Skeletal muscle satellite cell (primary cell): Measurements from ENCODE around the gene SKAP2.

ENCODE experiments used
- H3K27me3 ChIP-seq: 2 replicates; pipeline ENCODE4 v1.7.0; 2013; ENCODE audit warnings: low read length; ENCODE audit not compliant: control insufficient read depth, insufficient read depth
- H3K36me3 ChIP-seq: 2 replicates; pipeline ENCODE4 v1.7.0; 2013; ENCODE audit warnings: mild to moderate bottlenecking, control low read depth, low read length; ENCODE audit not compliant: insufficient read depth
- H3K4me1 ChIP-seq: 2 replicates; pipeline ENCODE4 v1.7.0; 2013; ENCODE audit warnings: low read length; ENCODE audit not compliant: control insufficient read depth, insufficient read depth
- H3K4me2 ChIP-seq: 2 replicates; pipeline ENCODE4 v1.7.0; 2013; ENCODE audit warnings: mild to moderate bottlenecking, low read length
- H3K4me3 ChIP-seq: 2 replicates; pipeline ENCODE4 v1.7.0; 2013; ENCODE audit warnings: low read length
- H3K9ac ChIP-seq: 2 replicates; pipeline ENCODE4 v1.7.0; 2013; ENCODE audit warnings: mild to moderate bottlenecking, low read depth, low read length, moderate library complexity
- H3K9me3 ChIP-seq: replicated peaks from 2 replicates; pipeline ENCODE4 v1.7.0; 2013; ENCODE audit warnings: mild to moderate bottlenecking, control low read depth, low read length

Gene SKAP2

GRCh38 chr7:26792576-26792975 lies 71.8 kb downstream of the SKAP2 start:
- H3K9ac ChIP-seq: no peak overlapping the region
- no peaks in the 10 kb centered on the region for H3K36me3 ChIP-seq
- no peak overlapping the region for H3K4me3 ChIP-seq
- H3K9me3 ChIP-seq: no peaks in the 10 kb centered on the region
- no peak overlapping the region for H3K4me2 ChIP-seq
- H3K4me1 ChIP-seq: no peaks in the 10 kb centered on the region
- no peaks in the 10 kb centered on the region for H3K27me3 ChIP-seq

GRCh38 chr7:26792006-26792405 lies 72.4 kb downstream of the SKAP2 start:
- Histone ChIP-seq H3K4me1 (no peaks in the 10 kb centered on the region), H3K27me3 (no peaks in the 10 kb centered on the region), H3K9me3 (no peaks in the 10 kb centered on the region), H3K4me2 (no peak overlapping the region), H3K9ac (no peak overlapping the region), H3K36me3 (no peaks in the 10 kb centered on the region), H3K4me3 (no peak overlapping the region)

DNA sequence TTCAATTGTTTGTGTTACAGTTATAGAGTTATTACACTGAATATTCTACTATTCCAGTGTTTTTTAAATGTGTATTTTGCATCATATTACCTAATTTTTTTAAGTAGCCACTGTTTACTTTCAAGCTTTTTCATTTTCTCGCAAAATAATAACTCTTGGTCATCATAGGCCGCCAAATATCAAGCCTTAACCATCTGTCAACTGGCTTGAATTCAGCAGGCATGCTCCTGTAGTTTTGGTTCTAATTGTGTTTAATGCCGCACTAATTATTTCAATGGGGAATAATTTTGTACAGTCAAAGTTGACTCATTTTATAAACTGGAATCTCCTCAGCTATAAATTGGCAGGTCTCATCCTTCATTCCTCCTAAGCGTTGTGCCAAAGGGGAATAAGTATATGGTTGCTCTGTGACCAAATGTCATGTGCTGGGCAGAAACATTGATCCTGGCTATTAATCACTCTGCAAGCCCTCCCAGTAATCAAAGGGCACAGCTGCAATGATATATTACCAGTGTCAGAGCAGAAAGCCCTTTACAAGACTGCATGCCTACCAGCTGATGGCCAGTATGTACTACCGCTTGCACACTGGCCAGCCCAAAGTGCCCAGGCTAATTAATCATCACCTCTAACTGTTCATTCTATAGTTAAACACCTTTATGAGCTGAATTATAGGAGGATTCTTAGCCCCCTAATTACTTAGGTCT lies 74.8 kb downstream of the SKAP2 start:
- H3K9me3 ChIP-seq: no peaks in the 10 kb centered on the region
- no peaks in the 10 kb centered on the region for H3K4me1 ChIP-seq

DNA sequence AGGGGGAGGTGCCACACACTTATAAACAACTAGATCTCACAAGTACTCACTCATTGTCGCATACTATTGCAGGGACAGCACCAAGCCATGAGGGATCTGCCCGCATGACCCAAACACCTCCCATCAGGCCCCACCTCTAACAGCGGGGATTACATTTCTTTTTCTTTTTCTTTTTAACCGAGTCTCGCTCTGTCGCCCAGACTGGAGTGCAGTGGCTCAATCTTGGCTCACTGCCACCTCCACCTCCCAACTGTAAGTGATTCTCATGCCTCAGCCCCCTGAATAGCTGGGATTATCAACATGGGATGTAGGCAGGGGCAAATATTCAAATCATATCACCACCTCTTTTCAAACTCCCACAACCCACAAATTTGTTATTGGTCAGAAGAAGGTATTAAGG lies 76.7 kb downstream of the SKAP2 start:
- Histone ChIP-seq H3K4me1 (no peaks in the 10 kb centered on the region), H3K27me3 (no peaks in the 10 kb centered on the region), H3K36me3 (no peaks in the 10 kb centered on the region), H3K9ac (no peak overlapping the region), H3K4me3 (no peak overlapping the region), H3K4me2 (no peak overlapping the region), H3K9me3 (no peaks in the 10 kb centered on the region)

More for the DNA sequence above, 74.8 kb downstream of the SKAP2 start:
- Histone ChIP-seq H3K36me3 (no peaks in the 10 kb centered on the region), H3K4me2 (no peak overlapping the region), H3K9ac (no peak overlapping the region), H3K4me3 (no peak overlapping the region), H3K27me3 (no peaks in the 10 kb centered on the region)

DNA sequence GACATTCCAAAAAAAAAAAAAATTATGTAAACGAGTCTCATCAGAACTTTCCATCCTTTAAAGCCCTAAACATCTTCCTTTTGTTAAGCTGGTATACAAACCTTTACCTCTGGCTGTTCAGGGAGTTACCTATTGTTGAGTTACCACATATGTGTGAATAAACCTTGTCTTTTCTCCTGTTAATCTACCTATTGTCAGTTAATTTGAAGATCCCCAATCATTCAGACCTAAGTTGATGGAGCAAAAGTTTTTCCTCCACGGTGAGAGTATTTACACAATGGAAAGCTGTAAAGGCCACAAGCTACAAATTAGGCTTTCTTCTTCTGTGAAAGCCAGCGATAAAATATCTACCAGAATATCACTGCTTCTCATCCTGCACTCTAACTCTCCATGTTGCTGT lies 80.3 kb downstream of the SKAP2 start:
- Histone ChIP-seq H3K4me2 (no peak overlapping the region), H3K27me3 (no peaks in the 10 kb centered on the region), H3K9ac (no peak overlapping the region), H3K4me1 (no peaks in the 10 kb centered on the region), H3K9me3 (no peaks in the 10 kb centered on the region), H3K36me3 (no peaks in the 10 kb centered on the region), H3K4me3 (no peak overlapping the region)

DNA sequence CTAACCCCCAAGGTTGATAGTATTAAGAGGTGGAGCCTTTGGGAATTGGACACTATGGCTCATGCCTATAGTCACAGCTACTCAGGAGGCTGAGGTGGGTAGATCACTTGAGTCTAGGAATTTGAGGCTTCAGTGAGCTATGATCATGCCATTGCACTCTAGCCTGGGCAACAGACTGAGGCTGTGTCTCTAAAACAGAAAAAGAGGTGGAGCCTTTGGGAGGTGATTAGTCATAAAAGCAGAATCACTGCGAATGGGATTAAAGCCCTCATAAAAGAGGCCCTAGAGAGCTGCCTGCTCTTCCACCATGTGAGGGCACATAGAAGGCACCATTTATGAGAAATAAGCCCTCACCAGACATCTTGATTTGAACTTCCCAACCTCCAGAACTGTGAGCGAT lies 81.9 kb downstream of the SKAP2 start:
- Histone ChIP-seq H3K9ac (no peak overlapping the region), H3K27me3 (no peaks in the 10 kb centered on the region), H3K4me1 (no peaks in the 10 kb centered on the region), H3K36me3 (no peaks in the 10 kb centered on the region), H3K4me2 (no peak overlapping the region), H3K9me3 (no peaks in the 10 kb centered on the region), H3K4me3 (no peak overlapping the region)

GRCh38 chr7:26779978-26780595 lies 84.3 kb downstream of the SKAP2 start:
- H3K9ac ChIP-seq: no peak overlapping the region
- H3K4me3 ChIP-seq: no peak overlapping the region
- no peaks in the 10 kb centered on the region for H3K4me1 ChIP-seq
- H3K36me3 ChIP-seq: no peaks in the 10 kb centered on the region
- no peaks in the 10 kb centered on the region for H3K9me3 ChIP-seq
- no peaks in the 10 kb centered on the region for H3K27me3 ChIP-seq
- no peak overlapping the region for H3K4me2 ChIP-seq

GRCh38 chr7:26777385-26777784 lies 87.0 kb downstream of the SKAP2 start:
- Histone ChIP-seq H3K9ac (no peak overlapping the region), H3K9me3 (no peaks in the 10 kb centered on the region), H3K4me3 (no peak overlapping the region), H3K4me1 (no peaks in the 10 kb centered on the region), H3K27me3 (no peaks in the 10 kb centered on the region), H3K36me3 (no peaks in the 10 kb centered on the region), H3K4me2 (no peak overlapping the region)

- no peaks in the 10 kb centered on the region for H3K4me1 ChIP-seq
- no peaks in the 10 kb centered on the region for H3K9me3 ChIP-seq
- H3K36me3 ChIP-seq: no peaks in the 10 kb centered on the region
- no peak overlapping the region for H3K4me2 ChIP-seq
- H3K27me3 ChIP-seq: no peaks in the 10 kb centered on the region
- H3K4me3 ChIP-seq: no peak overlapping the region
- H3K9ac ChIP-seq: no peak overlapping the region
These were observed 103.9 kb downstream of the SKAP2 start for GRCh38 chr7:26760501-26760900.

DNA sequence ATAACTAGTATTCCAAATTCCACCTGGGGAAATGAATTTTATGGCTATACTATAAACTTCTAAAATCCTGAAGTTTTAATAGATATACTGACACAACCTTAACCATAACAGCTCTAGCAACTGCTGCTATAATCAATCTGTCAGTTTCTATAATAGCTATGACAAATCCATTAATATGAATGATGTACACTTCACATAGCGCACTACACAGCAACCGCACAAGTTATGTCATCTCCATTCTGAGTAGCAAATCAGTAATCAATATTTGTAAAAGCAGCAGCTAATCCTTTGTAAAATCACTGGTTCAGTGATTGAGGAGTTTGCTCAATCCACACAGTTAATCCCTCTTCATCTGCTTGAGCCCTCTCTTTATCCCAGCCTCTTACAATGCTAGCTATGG lies 105.3 kb downstream of the SKAP2 start:
- Histone ChIP-seq H3K9ac (no peak overlapping the region), H3K27me3 (no peaks in the 10 kb centered on the region)

GRCh38 chr7:26743205-26743604 lies 121.2 kb downstream of the SKAP2 start:
- Histone ChIP-seq H3K4me3 (no peak overlapping the region), H3K9me3 (no peaks in the 10 kb centered on the region), H3K36me3 (no peaks in the 10 kb centered on the region), H3K4me1 (no peaks in the 10 kb centered on the region), H3K27me3 (no peaks in the 10 kb centered on the region), H3K9ac (no peak overlapping the region), H3K4me2 (no peak overlapping the region)

More for the DNA sequence above, 105.3 kb downstream of the SKAP2 start:
- Histone ChIP-seq H3K4me3 (no peak overlapping the region), H3K4me2 (no peak overlapping the region), H3K9me3 (no peaks in the 10 kb centered on the region), H3K36me3 (no peaks in the 10 kb centered on the region), H3K4me1 (no peaks in the 10 kb centered on the region)

- Histone ChIP-seq H3K4me2 (no peak overlapping the region), H3K9ac (no peak overlapping the region), H3K36me3 (no peaks in the 10 kb centered on the region), H3K4me3 (no peak overlapping the region), H3K27me3 (no peaks in the 10 kb centered on the region), H3K4me1 (no peaks in the 10 kb centered on the region), H3K9me3 (no peaks in the 10 kb centered on the region)
These were observed 128.3 kb downstream of the SKAP2 start for GRCh38 chr7:26735976-26736600.
